HepG2 (cell line): ENCODE measurements around the gene NECAB2. TPM values are rescaled to one million over a fixed set of nuclear protein-coding genes. Genes with fewer than 3 reads are reported as not detected.

ENCODE experiments used
- BRD4 ChIP-seq: sonication (generic); formaldehyde crosslinking; IDR thresholded peaks from 2 replicates; pipeline ENCODE4 v1.4.0; 2020; ENCODE audit warnings: missing genetic modification reagents
- MXD4 ChIP-seq: IDR thresholded peaks from 2 replicates; pipeline ENCODE4 v1.6.1; 2016; ENCODE audit warnings: mild to moderate bottlenecking, missing biosample characterization, missing genetic modification reagents
- SATB2 ChIP-seq: sonication (generic); formaldehyde crosslinking; IDR thresholded peaks from 2 replicates; pipeline ENCODE4 v1.5.0; 2020; ENCODE audit warnings: missing genetic modification reagents
- SKIL ChIP-seq: sonication (generic); formaldehyde crosslinking; IDR thresholded peaks from 2 replicates; pipeline ENCODE4 v1.8.0; 2022; ENCODE audit warnings: missing genetic modification reagents, mild to moderate bottlenecking, moderate library complexity, borderline replicate concordance
- TFDP1 ChIP-seq: IDR thresholded peaks from 2 replicates; pipeline ENCODE4 v1.6.1; 2016; ENCODE audit warnings: missing compliant biosample characterization, missing genetic modification reagents, borderline replicate concordance
- ZEB1 ChIP-seq: IDR thresholded peaks from 2 replicates; pipeline ENCODE4 v1.6.1; 2012; ENCODE audit warnings: mild to moderate bottlenecking, low read depth, inconsistent platforms; ENCODE audit not compliant: insufficient replicate concordance
- ZNF782 ChIP-seq: sonication (generic); formaldehyde crosslinking; IDR thresholded peaks from 2 replicates; pipeline ENCODE4 v1.4.0; 2020; ENCODE audit warnings: missing genetic modification reagents, mild to moderate bottlenecking, borderline replicate concordance
- polyA plus RNA-seq, 8 experiments: library from polyadenylated mRNA; depleted of rRNA in 3 of 8; stranded (reverse) in 7 of 8; unstranded in 1 of 8; fragments of >200 nt; fragmentation: Illumina TruSeq in 4 of 8; extraction: Trizol in 4 of 8; gene quantifications; 2 replicates each; pipeline versions ENCODE4 v1.2.1 to v1.2.3, GENCODE V29; 2011 to 2016; ENCODE audit warnings: low read depth in 4 of 8, missing spikeins in 1 of 8, mixed read lengths in 1 of 8; ENCODE audit not compliant: insufficient read depth in 1 of 8
- total RNA-seq, 5 experiments: library from RNA; depleted of rRNA; stranded (reverse); fragments of >200 nt; fragmentation: Illumina TruSeq; extraction: Trizol; gene quantifications; 2 replicates each; pipeline ENCODE4 v1.2.3, GENCODE V29; 2016; ENCODE audit warnings: low read depth in 1 of 5
- TF ChIP-seq, protein P1 (sequence below): sonication (generic); formaldehyde crosslinking; IDR thresholded peaks from 2 replicates; pipeline ENCODE4 v1.9.0; 2021; ENCODE audit warnings: missing genetic modification reagents, borderline replicate concordance
- TF ChIP-seq, protein P2 (sequence below): IDR thresholded peaks from 2 replicates; pipeline ENCODE4 v1.4.0; 2020; ENCODE audit warnings: mild to moderate bottlenecking, missing genetic modification reagents
- TF ChIP-seq, protein P3 (sequence below): sonication (generic); formaldehyde crosslinking; IDR thresholded peaks from 2 replicates; pipeline ENCODE4 v1.4.0; 2020; ENCODE audit warnings: missing genetic modification reagents
- TF ChIP-seq, protein P4 (sequence below): sonication (generic); formaldehyde crosslinking; IDR thresholded peaks from 2 replicates; pipeline ENCODE4 v1.8.0; 2022; ENCODE audit warnings: mild to moderate bottlenecking, missing genetic modification reagents

The NECAB2 gene
- total and polyA plus RNA-seq, 2 of the 13 experiments (the other 11 are each of a cell fraction or from before 2014, with no cell fraction given) = 0.21 to 0.49 TPM

GRCh38 chr16:83942815-83943515, 25.1 kb upstream of the NECAB2 start (continued):
- TF ChIP-seq, protein P1, sequence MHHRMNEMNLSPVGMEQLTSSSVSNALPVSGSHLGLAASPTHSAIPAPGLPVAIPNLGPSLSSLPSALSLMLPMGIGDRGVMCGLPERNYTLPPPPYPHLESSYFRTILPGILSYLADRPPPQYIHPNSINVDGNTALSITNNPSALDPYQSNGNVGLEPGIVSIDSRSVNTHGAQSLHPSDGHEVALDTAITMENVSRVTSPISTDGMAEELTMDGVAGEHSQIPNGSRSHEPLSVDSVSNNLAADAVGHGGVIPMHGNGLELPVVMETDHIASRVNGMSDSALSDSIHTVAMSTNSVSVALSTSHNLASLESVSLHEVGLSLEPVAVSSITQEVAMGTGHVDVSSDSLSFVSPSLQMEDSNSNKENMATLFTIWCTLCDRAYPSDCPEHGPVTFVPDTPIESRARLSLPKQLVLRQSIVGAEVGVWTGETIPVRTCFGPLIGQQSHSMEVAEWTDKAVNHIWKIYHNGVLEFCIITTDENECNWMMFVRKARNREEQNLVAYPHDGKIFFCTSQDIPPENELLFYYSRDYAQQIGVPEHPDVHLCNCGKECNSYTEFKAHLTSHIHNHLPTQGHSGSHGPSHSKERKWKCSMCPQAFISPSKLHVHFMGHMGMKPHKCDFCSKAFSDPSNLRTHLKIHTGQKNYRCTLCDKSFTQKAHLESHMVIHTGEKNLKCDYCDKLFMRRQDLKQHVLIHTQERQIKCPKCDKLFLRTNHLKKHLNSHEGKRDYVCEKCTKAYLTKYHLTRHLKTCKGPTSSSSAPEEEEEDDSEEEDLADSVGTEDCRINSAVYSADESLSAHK = 0 out of 2 replicates have a peak, but pooled peaks have one; percentile 77
- TF ChIP-seq SATB2 (CRISPR knock-in tag) = no peak
- peak; percentile 100 for TF ChIP-seq SKIL (CRISPR knock-in tag)
- peak; percentile 93 for TF ChIP-seq ZEB1
- TF ChIP-seq MXD4 (CRISPR knock-in tag) = peak; percentile 91
- TF ChIP-seq, protein P2, sequence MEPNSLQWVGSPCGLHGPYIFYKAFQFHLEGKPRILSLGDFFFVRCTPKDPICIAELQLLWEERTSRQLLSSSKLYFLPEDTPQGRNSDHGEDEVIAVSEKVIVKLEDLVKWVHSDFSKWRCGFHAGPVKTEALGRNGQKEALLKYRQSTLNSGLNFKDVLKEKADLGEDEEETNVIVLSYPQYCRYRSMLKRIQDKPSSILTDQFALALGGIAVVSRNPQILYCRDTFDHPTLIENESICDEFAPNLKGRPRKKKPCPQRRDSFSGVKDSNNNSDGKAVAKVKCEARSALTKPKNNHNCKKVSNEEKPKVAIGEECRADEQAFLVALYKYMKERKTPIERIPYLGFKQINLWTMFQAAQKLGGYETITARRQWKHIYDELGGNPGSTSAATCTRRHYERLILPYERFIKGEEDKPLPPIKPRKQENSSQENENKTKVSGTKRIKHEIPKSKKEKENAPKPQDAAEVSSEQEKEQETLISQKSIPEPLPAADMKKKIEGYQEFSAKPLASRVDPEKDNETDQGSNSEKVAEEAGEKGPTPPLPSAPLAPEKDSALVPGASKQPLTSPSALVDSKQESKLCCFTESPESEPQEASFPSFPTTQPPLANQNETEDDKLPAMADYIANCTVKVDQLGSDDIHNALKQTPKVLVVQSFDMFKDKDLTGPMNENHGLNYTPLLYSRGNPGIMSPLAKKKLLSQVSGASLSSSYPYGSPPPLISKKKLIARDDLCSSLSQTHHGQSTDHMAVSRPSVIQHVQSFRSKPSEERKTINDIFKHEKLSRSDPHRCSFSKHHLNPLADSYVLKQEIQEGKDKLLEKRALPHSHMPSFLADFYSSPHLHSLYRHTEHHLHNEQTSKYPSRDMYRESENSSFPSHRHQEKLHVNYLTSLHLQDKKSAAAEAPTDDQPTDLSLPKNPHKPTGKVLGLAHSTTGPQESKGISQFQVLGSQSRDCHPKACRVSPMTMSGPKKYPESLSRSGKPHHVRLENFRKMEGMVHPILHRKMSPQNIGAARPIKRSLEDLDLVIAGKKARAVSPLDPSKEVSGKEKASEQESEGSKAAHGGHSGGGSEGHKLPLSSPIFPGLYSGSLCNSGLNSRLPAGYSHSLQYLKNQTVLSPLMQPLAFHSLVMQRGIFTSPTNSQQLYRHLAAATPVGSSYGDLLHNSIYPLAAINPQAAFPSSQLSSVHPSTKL (CRISPR knock-in tag) = peak; percentile 100
- TF ChIP-seq, protein P3, sequence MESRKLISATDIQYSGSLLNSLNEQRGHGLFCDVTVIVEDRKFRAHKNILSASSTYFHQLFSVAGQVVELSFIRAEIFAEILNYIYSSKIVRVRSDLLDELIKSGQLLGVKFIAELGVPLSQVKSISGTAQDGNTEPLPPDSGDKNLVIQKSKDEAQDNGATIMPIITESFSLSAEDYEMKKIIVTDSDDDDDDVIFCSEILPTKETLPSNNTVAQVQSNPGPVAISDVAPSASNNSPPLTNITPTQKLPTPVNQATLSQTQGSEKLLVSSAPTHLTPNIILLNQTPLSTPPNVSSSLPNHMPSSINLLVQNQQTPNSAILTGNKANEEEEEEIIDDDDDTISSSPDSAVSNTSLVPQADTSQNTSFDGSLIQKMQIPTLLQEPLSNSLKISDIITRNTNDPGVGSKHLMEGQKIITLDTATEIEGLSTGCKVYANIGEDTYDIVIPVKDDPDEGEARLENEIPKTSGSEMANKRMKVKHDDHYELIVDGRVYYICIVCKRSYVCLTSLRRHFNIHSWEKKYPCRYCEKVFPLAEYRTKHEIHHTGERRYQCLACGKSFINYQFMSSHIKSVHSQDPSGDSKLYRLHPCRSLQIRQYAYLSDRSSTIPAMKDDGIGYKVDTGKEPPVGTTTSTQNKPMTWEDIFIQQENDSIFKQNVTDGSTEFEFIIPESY (CRISPR knock-in tag) = peak; percentile 76
- TF ChIP-seq, protein P4, sequence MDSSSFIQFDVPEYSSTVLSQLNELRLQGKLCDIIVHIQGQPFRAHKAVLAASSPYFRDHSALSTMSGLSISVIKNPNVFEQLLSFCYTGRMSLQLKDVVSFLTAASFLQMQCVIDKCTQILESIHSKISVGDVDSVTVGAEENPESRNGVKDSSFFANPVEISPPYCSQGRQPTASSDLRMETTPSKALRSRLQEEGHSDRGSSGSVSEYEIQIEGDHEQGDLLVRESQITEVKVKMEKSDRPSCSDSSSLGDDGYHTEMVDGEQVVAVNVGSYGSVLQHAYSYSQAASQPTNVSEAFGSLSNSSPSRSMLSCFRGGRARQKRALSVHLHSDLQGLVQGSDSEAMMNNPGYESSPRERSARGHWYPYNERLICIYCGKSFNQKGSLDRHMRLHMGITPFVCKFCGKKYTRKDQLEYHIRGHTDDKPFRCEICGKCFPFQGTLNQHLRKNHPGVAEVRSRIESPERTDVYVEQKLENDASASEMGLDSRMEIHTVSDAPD (CRISPR knock-in tag) = peak; percentile 99
- no peak for TF ChIP-seq BRD4 (CRISPR knock-in tag)
- no peak; the same call in 1 of the 2 replicates for TF ChIP-seq ZNF782 (CRISPR knock-in tag)
- peak; percentile 65 for TF ChIP-seq TFDP1 (CRISPR knock-in tag)
